Mesenchymal stem cell (in vitro differentiated cells and primary cell): ENCODE measurements around the gene EGFR.

Source experiments
- DNase-seq: peaks from one replicate; pipeline ENCODE4 v3.0.0-alpha.2; 2013
- H2AFZ ChIP-seq: one replicate; pipeline ENCODE4 v1.6.1; 2013; ENCODE audit warnings: low read depth, mild to moderate bottlenecking, control low read depth, inconsistent platforms, low read length, moderate library complexity
- H2AK5ac ChIP-seq: 2 replicates; pipeline ENCODE4 v1.6.1; 2013; ENCODE audit warnings: low read length, moderate library complexity, mild to moderate bottlenecking, inconsistent platforms; ENCODE audit not compliant: severe bottlenecking
- H2BK120ac ChIP-seq: one replicate; pipeline ENCODE4 v1.6.1; 2013; ENCODE audit warnings: low read depth, mild to moderate bottlenecking, inconsistent platforms, low read length, moderate library complexity
- H2BK12ac ChIP-seq, 2 experiments: one replicate each; pipeline ENCODE4 v1.6.1; 2013; ENCODE audit warnings: inconsistent platforms in 2 of 2, low read length in 2 of 2, mild to moderate bottlenecking in 2 of 2, moderate library complexity in 2 of 2, control low read depth in 1 of 2
- H2BK15ac ChIP-seq: one replicate; pipeline ENCODE4 v1.6.1; 2013; ENCODE audit warnings: mild to moderate bottlenecking, low read depth, inconsistent platforms; ENCODE audit not compliant: poor library complexity, severe bottlenecking
- H2BK5ac ChIP-seq: 2 replicates; pipeline ENCODE4 v1.6.1; 2013; ENCODE audit warnings: low read depth, mild to moderate bottlenecking, low read length, control low read depth, inconsistent platforms; ENCODE audit not compliant: poor library complexity, severe bottlenecking
- H3K14ac ChIP-seq, 2 experiments: one replicate each; pipeline ENCODE4 v1.6.1; 2013; ENCODE audit warnings: inconsistent platforms in 2 of 2, low read length in 2 of 2, control low read depth in 1 of 2, mild to moderate bottlenecking in 1 of 2, moderate library complexity in 1 of 2
- H3K18ac ChIP-seq, 2 experiments: one replicate each; pipeline ENCODE4 v1.6.1; 2013; ENCODE audit warnings: inconsistent platforms in 2 of 2, low read length in 2 of 2, control low read depth in 1 of 2, low read depth in 1 of 2, mild to moderate bottlenecking in 1 of 2
- H3K23ac ChIP-seq, 2 experiments: one replicate each; pipeline ENCODE4 v1.6.1; 2013; ENCODE audit warnings: inconsistent platforms in 2 of 2, low read length in 2 of 2, mild to moderate bottlenecking in 2 of 2, moderate library complexity in 2 of 2, control low read depth in 1 of 2
- H3K27ac ChIP-seq: 2 replicates; pipeline ENCODE4 v1.5.1; 2013; ENCODE audit warnings: mild to moderate bottlenecking, moderate library complexity, low read length, control low read depth, inconsistent platforms; ENCODE audit not compliant: poor library complexity, severe bottlenecking
- H3K27me3 ChIP-seq, 2 experiments: 2 replicates each; pipeline versions ENCODE4 v1.6.1 to v1.7.0; 2013; ENCODE audit warnings: low read length in 2 of 2, mild to moderate bottlenecking in 2 of 2, moderate library complexity in 2 of 2, control low read depth in 1 of 2, inconsistent platforms in 1 of 2; ENCODE audit not compliant: control insufficient read depth in 1 of 2, insufficient read depth in 1 of 2
- H3K36me3 ChIP-seq, 2 experiments: 2 replicates each; pipeline versions ENCODE4 v1.6.1 to v1.7.0; 2013; ENCODE audit warnings: low read length in 2 of 2, control low read depth in 1 of 2, inconsistent platforms in 1 of 2, low read depth in 1 of 2, mild to moderate bottlenecking in 1 of 2; ENCODE audit not compliant: insufficient read depth in 2 of 2, control insufficient read depth in 1 of 2
- H3K4ac ChIP-seq, 2 experiments: one replicate each; pipeline ENCODE4 v1.6.1; 2013; ENCODE audit warnings: inconsistent platforms in 2 of 2, low read length in 2 of 2, mild to moderate bottlenecking in 2 of 2, moderate library complexity in 2 of 2, control low read depth in 1 of 2, low read depth in 1 of 2
- H3K4me1 ChIP-seq: 2 replicates; pipeline ENCODE4 v1.6.1; 2013; ENCODE audit warnings: low read depth, low read length, control low read depth; ENCODE audit not compliant: control insufficient read depth, insufficient read depth
- H3K4me2 ChIP-seq: 2 replicates; pipeline ENCODE4 v1.6.1; 2013; ENCODE audit warnings: low read length, mild to moderate bottlenecking, inconsistent platforms; ENCODE audit not compliant: poor library complexity, severe bottlenecking
- H3K4me3 ChIP-seq, 2 experiments: 2 replicates each; pipeline versions ENCODE4 v1.5.1 to v1.7.0; 2013; ENCODE audit warnings: low read length in 2 of 2, mild to moderate bottlenecking in 2 of 2, control low read depth in 1 of 2, low read depth in 1 of 2; ENCODE audit not compliant: insufficient read depth in 1 of 2
- H3K79me1 ChIP-seq: replicated peaks from 2 replicates; pipeline ENCODE4 v1.6.1; 2013; ENCODE audit warnings: mild to moderate bottlenecking, control low read depth, low read length, inconsistent platforms; ENCODE audit not compliant: poor library complexity, severe bottlenecking
- H3K9ac ChIP-seq: 2 replicates; pipeline ENCODE4 v1.7.0; 2013; ENCODE audit warnings: mild to moderate bottlenecking, low read length, moderate library complexity
- H3K9me3 ChIP-seq: 2 replicates; pipeline ENCODE4 v1.7.0; 2013; ENCODE audit warnings: mild to moderate bottlenecking, low read length; ENCODE audit not compliant: control insufficient read depth
- H4K8ac ChIP-seq: one replicate; pipeline ENCODE4 v1.6.1; 2013; ENCODE audit warnings: inconsistent platforms, mild to moderate bottlenecking, low read length, moderate library complexity
- H4K91ac ChIP-seq: one replicate; pipeline ENCODE4 v1.6.1; 2013; ENCODE audit warnings: mild to moderate bottlenecking, low read length, inconsistent platforms
- WGBS: methylation state at CpG from one replicate; pipeline ENCODE4 v1.1.7; 2013; ENCODE audit warnings: mixed read lengths; 5-methylcytosine and 5-hydroxymethylcytosine counted together

Gene EGFR

DNA sequence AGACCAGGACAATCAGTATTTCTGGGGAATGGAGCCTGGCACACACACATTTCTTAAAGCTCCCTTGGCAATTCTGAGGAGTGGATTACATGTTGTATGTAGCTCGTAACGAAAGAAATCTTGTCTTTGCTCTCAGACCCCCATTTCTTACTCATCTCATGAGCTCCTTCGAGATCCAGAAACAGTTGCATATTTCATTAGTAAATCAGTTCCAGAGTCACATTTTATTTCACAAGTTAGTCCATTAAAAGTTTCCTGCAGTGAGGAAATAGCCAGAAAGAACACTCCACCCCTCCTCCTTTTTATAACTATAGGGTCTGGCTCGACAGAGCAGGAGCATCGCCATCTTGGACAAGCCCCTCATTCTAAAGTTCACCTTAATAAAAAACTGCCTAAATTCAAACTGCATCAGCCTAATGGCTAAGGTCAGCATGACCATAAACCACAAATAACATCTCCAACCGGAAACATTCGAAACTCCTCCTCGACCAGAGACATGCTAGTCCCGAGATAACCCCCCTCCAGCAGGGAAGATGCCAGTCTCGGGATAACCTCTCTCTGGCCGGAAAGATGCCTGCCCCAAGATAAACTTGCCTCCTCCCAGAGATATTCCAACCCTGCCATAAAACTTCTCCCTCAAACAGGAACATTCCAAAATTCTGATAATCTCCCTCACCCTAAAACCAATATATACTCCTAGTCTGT is 7.4 kb downstream of the EGFR start:
- peak overlapping the region in 1 of 2 experiments; percentile 71 for H3K23ac ChIP-seq
- H3K36me3 ChIP-seq: peaks cover 0 to 19% of the 10 kb centered on the region in 2 experiments
- H3K27ac ChIP-seq: no peak overlapping the region
- WGBS: 79% methylated on average over 11 of the region's 11 CpGs
- H3K79me1 ChIP-seq: peaks cover 2% of the 10 kb centered on the region
- H4K91ac ChIP-seq: no peak overlapping the region
- no peak overlapping the region for H2BK12ac ChIP-seq
- H4K8ac ChIP-seq: no peak overlapping the region
- peaks cover 11% of the 10 kb centered on the region for H3K4me1 ChIP-seq
- no peak overlapping the region for H2AFZ ChIP-seq
- H3K9me3 ChIP-seq: no peaks in the 10 kb centered on the region
- no peaks in the 10 kb centered on the region for H3K27me3 ChIP-seq
- peak overlapping the region in 1 of 2 experiments; percentile 26 for H3K4me3 ChIP-seq
- no peak overlapping the region for H2BK5ac ChIP-seq
- H2BK120ac ChIP-seq: no peak overlapping the region
- no peak overlapping the region for H2BK15ac ChIP-seq
- H3K4ac ChIP-seq: no peak overlapping the region
- no peak overlapping the region for H2AK5ac ChIP-seq
- no peak overlapping the region for H3K14ac ChIP-seq
- H3K18ac ChIP-seq: no peak overlapping the region
- H3K4me2 ChIP-seq: peak overlapping the region; percentile 33
- H3K9ac ChIP-seq: peak overlapping the region; percentile 75
- peak; percentile 22 for DNase-seq

DNA sequence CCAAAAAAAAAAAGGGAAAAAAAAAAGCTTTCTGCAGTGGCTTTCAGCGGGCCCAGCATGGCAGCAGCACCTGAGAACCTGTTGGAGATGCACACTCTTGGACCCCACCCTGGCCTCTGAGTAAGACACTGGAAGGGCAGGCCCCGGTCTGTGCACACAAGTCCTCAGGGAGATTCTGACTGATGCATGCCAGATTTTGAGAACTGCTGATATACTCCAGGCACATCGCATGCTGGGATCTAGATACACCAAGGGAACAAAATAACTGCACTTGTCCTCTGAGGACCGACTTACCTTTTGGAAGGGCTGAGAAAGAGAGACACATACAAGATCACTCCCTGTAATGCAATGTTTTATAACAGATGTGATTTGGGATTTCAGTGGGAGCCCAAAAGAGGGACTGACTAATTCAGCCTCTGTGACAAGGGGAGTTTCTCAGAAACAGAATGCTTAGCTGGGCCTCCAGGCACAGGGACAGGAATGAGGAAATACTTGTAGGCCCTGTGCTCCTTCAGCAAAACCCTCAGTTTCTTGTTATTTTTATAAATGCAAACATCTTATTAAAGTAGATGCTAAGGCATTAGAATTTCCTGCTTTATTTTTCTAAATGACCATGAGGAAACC is 8.2 kb downstream of the EGFR start:
- peaks cover 10% of the 10 kb centered on the region for H3K4me1 ChIP-seq
- H4K8ac ChIP-seq: peak overlapping the region; percentile 37
- H3K23ac ChIP-seq: no peak overlapping the region
- peak overlapping the region in 1 of 2 experiments; percentile 26 for H3K4me3 ChIP-seq
- peaks cover 2% of the 10 kb centered on the region for H3K79me1 ChIP-seq
- H3K27ac ChIP-seq: peak overlapping the region; percentile 53
- peak overlapping the region; percentile 79 for H2AK5ac ChIP-seq
- H3K27me3 ChIP-seq: no peaks in the 10 kb centered on the region
- no peak overlapping the region for H2BK120ac ChIP-seq
- no peak overlapping the region for H2AFZ ChIP-seq
- no peak overlapping the region for H2BK5ac ChIP-seq
- H3K36me3 ChIP-seq: peaks cover 0 to 25% of the 10 kb centered on the region in 2 experiments
- no peak overlapping the region for H3K4ac ChIP-seq
- peak overlapping the region; percentile 75 for H3K9ac ChIP-seq
- no peak overlapping the region for H2BK12ac ChIP-seq
- H3K9me3 ChIP-seq: no peaks in the 10 kb centered on the region
- peak overlapping the region; percentile 48 for H2BK15ac ChIP-seq
- 80% methylated on average over 4 of the region's 4 CpGs for WGBS
- peak overlapping the region; percentile 21 for H4K91ac ChIP-seq
- H3K4me2 ChIP-seq: no peak overlapping the region
- peak; percentile 54 for DNase-seq
- H3K14ac ChIP-seq: no peak overlapping the region
- peak overlapping the region in 1 of 2 experiments; percentile 38 for H3K18ac ChIP-seq

DNA sequence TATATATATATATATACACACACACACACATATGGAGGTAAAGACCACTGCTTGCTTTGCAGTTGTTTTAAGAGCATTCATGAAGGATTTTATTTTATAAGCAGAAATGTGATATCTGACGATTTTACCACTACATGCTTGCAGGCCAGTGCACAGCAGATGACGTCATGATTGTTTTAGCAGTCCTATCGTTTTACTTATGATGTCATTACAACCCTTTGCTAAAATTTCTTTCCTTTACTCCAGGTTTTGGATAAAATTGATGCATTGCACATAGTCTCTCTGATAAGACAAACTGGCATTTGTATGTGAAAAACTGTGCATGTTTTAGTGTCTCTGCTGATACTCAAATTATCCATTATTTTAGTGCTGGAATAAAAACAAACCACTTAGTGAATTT is 9.2 kb downstream of the EGFR start:
- no peak overlapping the region for H2AK5ac ChIP-seq
- H2BK5ac ChIP-seq: no peak overlapping the region
- H2BK120ac ChIP-seq: no peak overlapping the region
- no peaks in the 10 kb centered on the region for H3K9me3 ChIP-seq
- H3K36me3 ChIP-seq: peaks cover 0 to 34% of the 10 kb centered on the region in 2 experiments
- no peak overlapping the region for H3K4ac ChIP-seq
- no peak for DNase-seq
- no peak overlapping the region for H3K18ac ChIP-seq
- no peak overlapping the region for H3K4me3 ChIP-seq
- no peak overlapping the region for H4K8ac ChIP-seq
- H3K23ac ChIP-seq: no peak overlapping the region
- no peak overlapping the region for H4K91ac ChIP-seq
- no peak overlapping the region for H2BK15ac ChIP-seq
- no peak overlapping the region for H3K14ac ChIP-seq
- H2BK12ac ChIP-seq: no peak overlapping the region
- H3K27me3 ChIP-seq: no peaks in the 10 kb centered on the region
- no peak overlapping the region for H3K4me2 ChIP-seq
- peaks cover 10% of the 10 kb centered on the region for H3K4me1 ChIP-seq
- H3K9ac ChIP-seq: no peak overlapping the region
- H3K27ac ChIP-seq: no peak overlapping the region
- 88% methylated on average over 2 of the region's 3 CpGs for WGBS
- no peak overlapping the region for H2AFZ ChIP-seq
- H3K79me1 ChIP-seq: peaks cover 4% of the 10 kb centered on the region

DNA sequence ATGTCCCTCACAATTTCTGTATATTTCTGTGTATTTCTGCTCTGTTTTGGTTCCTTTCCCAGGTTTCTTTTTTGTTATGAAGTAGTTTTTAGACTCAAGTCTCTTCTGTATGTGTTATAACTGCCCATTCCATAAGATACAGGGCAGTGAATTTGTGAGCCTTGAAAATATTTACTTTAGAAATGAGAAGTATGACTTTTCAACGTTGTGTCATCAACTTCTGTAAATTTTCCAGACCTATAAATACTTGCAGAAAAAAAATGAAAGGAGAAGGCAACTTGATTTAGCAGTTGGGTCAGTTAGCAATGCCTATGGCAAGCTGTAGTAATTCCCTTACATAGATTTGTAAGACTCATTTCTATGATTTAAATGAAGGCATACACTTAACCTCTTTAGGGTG is 11.5 kb downstream of the EGFR start:
- Histone ChIP-seq H2BK5ac (no peak overlapping the region), H3K9me3 (no peaks in the 10 kb centered on the region), H2BK12ac (no peak overlapping the region), H3K4me1 (peaks cover 21% of the 10 kb centered on the region), H4K8ac (no peak overlapping the region), H3K36me3 (peaks cover 5 to 36% of the 10 kb centered on the region in 2 experiments), H3K27me3 (no peaks in the 10 kb centered on the region), H3K27ac (no peak overlapping the region), H2AFZ (no peak overlapping the region), H3K4ac (no peak overlapping the region), H4K91ac (no peak overlapping the region), H2AK5ac (no peak overlapping the region), H3K23ac (no peak overlapping the region), H3K4me2 (no peak overlapping the region), H2BK120ac (no peak overlapping the region), H2BK15ac (no peak overlapping the region), H3K9ac (peak overlapping the region; percentile 25), H3K4me3 (no peak overlapping the region), H3K18ac (no peak overlapping the region), H3K79me1 (peaks cover 8% of the 10 kb centered on the region), H3K14ac (no peak overlapping the region)
- WGBS: no CpG with 5 or more reads among the region's 1 CpG
- DNase-seq: no peak
